HepG2 (cell line): Measurements from ENCODE around the gene PGM2. TPM values are rescaled to one million over a fixed set of nuclear protein-coding genes. Genes with fewer than 3 reads are reported as not detected.

Experiments
- ATAC-seq: fragments of 200-7000 bp; cut with Tn5 transposase; 3 replicates; pipeline ENCODE4 v1.9.1; 2020; ENCODE audit warnings: mild to moderate bottlenecking, moderate library complexity
- BruUV-seq: library from RNA; stranded (reverse); fragments of 400-500 nt; replicated peaks from 2 replicates; lab custom pipeline; 2021; lab: Mats Ljungman, UMichigan
- CTCF ChIA-PET: fragments of 300-600 bp; formaldehyde crosslinking; extraction: SDS; loops from one replicate; lab custom pipeline; 2021; ENCODE audit warnings: low total read pairs, inconsistent platforms, low intra/inter-chr PET ratio; lab: Yijun Ruan, JAX
- POLR2A ChIA-PET: fragments of 350-600 bp; sonication (Branson Sonifier 250); formaldehyde crosslinking; loops from one replicate; lab custom pipeline; 2020; ENCODE audit warnings: antibody characterized with exemption, inconsistent platforms; lab: Yijun Ruan, JAX
- DNase-seq: peaks from one replicate; pipeline ENCODE4 v3.0.0-alpha.2; 2015; ENCODE audit warnings: low spot score
- FAIRE-seq: peaks from 3 replicates; lab custom pipeline; 2011; peaks lifted over from hg19 to GRCh38; lab: Jason Lieb, UNC
- H2AFZ ChIP-seq: one replicate; pipeline ENCODE4 v1.6.1; 2011; ENCODE audit warnings: low read length, inconsistent platforms
- H3K27ac ChIP-seq: fragments of 300-600 bp; 3 replicates; pipeline ENCODE4 v1.8.0; 2011; ENCODE audit warnings: mixed run types, mild to moderate bottlenecking, mixed read lengths, low read length, inconsistent platforms; ENCODE audit not compliant: insufficient read depth; ENCODE audit errors: extremely low read length
- H3K27me3 ChIP-seq, 2 experiments: fragments of 200-600 bp in 1 of 2; 2 replicates in 1 of 2; 3 replicates in 1 of 2; pipeline versions ENCODE4 v1.6.0 to v1.8.0; 2011; ENCODE audit warnings: low read length in 2 of 2, mild to moderate bottlenecking in 2 of 2, moderate library complexity in 2 of 2, inconsistent platforms in 1 of 2; ENCODE audit not compliant: insufficient read depth in 2 of 2, control insufficient read depth in 1 of 2
- H3K36me3 ChIP-seq, 2 experiments: fragments of 200-600 bp in 1 of 2; replicated peaks in 1 of 2; 2 replicates in 1 of 2; 3 replicates in 1 of 2; pipeline versions ENCODE4 v1.5.1 to v1.8.0; 2011; ENCODE audit warnings: low read length in 2 of 2, inconsistent platforms in 1 of 2; ENCODE audit not compliant: insufficient read depth in 2 of 2, control insufficient read depth in 1 of 2
- H3K4me1 ChIP-seq: 2 replicates; pipeline ENCODE4 v1.5.1; 2012; ENCODE audit warnings: low read length, inconsistent platforms; ENCODE audit not compliant: insufficient read depth
- H3K4me2 ChIP-seq: 2 replicates; pipeline ENCODE4 v1.6.0; 2011; ENCODE audit warnings: low read depth, low read length, inconsistent platforms
- H3K4me3 ChIP-seq, 3 experiments: fragments of 200-600 bp in 1 of 3; sonication (generic), shearing (Covaris generic) in 1 of 3; replicated peaks in 1 of 3; 2 replicates each; pipeline ENCODE4 v1.5.1; 2011 to 2016; ENCODE audit warnings: low read length in 3 of 3, inconsistent platforms in 2 of 3, low read depth in 2 of 3, mild to moderate bottlenecking in 2 of 3, control low read depth in 1 of 3, mixed read lengths in 1 of 3; ENCODE audit not compliant: insufficient read depth in 1 of 3
- H3K79me2 ChIP-seq: one replicate; pipeline ENCODE4 v1.6.1; 2011; ENCODE audit warnings: low read length, inconsistent platforms; ENCODE audit not compliant: insufficient read depth
- H3K9ac ChIP-seq: 2 replicates; pipeline ENCODE4 v1.6.0; 2011; ENCODE audit warnings: mild to moderate bottlenecking, low read depth, low read length, inconsistent platforms; ENCODE audit not compliant: insufficient read depth
- H3K9me3 ChIP-seq: 2 replicates; pipeline ENCODE4 v1.5.1; 2012; ENCODE audit warnings: mild to moderate bottlenecking, low read length
- H4K20me1 ChIP-seq: 2 replicates; pipeline ENCODE4 v1.6.0; 2011; ENCODE audit warnings: inconsistent platforms, mild to moderate bottlenecking, low read length, moderate library complexity; ENCODE audit not compliant: insufficient read depth
- ONECUT2 ChIP-seq: sonication (generic); formaldehyde crosslinking; IDR thresholded peaks from 2 replicates; pipeline ENCODE4 v1.4.0; 2020; ENCODE audit warnings: missing genetic modification reagents
- RBFOX2 ChIP-seq: fragments of 200-400 bp; formaldehyde crosslinking; IDR thresholded peaks from 2 replicates; pipeline ENCODE4 v1.6.1; 2017; ENCODE audit warnings: low read depth, mild to moderate bottlenecking, low read length
- TCF12 ChIP-seq, 2 experiments: fragments of 450-650 bp in 1 of 2; sonication (generic) in 1 of 2; formaldehyde crosslinking in 1 of 2; IDR thresholded peaks; 2 replicates each; pipeline versions ENCODE4 v1.6.1 to v1.8.0; 2017 to 2022; ENCODE audit warnings: antibody characterized with exemption in 1 of 2, mild to moderate bottlenecking in 1 of 2, missing genetic modification reagents in 1 of 2, moderate library complexity in 1 of 2
- XRCC5 ChIP-seq: fragments of 200-400 bp; formaldehyde crosslinking; optimal IDR thresholded peaks from 2 replicates; pipeline ENCODE3; 2017; ENCODE audit warnings: mild to moderate bottlenecking, low read length
- ZNF124 ChIP-seq: sonication (generic); formaldehyde crosslinking; IDR thresholded peaks from 2 replicates; pipeline ENCODE4 v1.4.0; 2020; ENCODE audit warnings: missing genetic modification reagents
- ZNF619 ChIP-seq: sonication (generic); formaldehyde crosslinking; IDR thresholded peaks from 2 replicates; pipeline ENCODE4 v1.4.0; 2020; ENCODE audit warnings: mild to moderate bottlenecking, missing genetic modification reagents
- WGBS: methylation state at CpG from one replicate; pipeline ENCODE4 v1.1.6; 2017; ENCODE audit warnings: low lambda C conversion rate; 5-methylcytosine and 5-hydroxymethylcytosine counted together
- in situ Hi-C: cut with HindIII; loops from 2 replicates; pipeline ENCODE4 v1.10.0; 2017; ENCODE audit warnings: low pct_unique_long_range_greater_than_20kb; ENCODE audit not compliant: extremely low pct_ligation_motif_present
- intact Hi-C: fragments of 100-400 bp; cut with micrococcal nuclease; formaldehyde crosslinking; loops from one replicate; pipeline ENCODE4 v1.10.0; 2022; ENCODE audit not compliant: unreplicated experiment
- polyA plus RNA-seq, 8 experiments: library from polyadenylated mRNA; depleted of rRNA in 3 of 8; stranded (reverse) in 7 of 8; unstranded in 1 of 8; fragments of >200 nt; fragmentation: Illumina TruSeq in 4 of 8; extraction: Trizol in 4 of 8; gene quantifications; 2 replicates each; pipeline versions ENCODE4 v1.2.1 to v1.2.3, GENCODE V29; 2011 to 2016; ENCODE audit warnings: low read depth in 4 of 8, missing spikeins in 1 of 8, mixed read lengths in 1 of 8; ENCODE audit not compliant: insufficient read depth in 1 of 8
- total RNA-seq, 5 experiments: library from RNA; depleted of rRNA; stranded (reverse); fragments of >200 nt; fragmentation: Illumina TruSeq; extraction: Trizol; gene quantifications; 2 replicates each; pipeline ENCODE4 v1.2.3, GENCODE V29; 2016; ENCODE audit warnings: low read depth in 1 of 5
- TF ChIP-seq, protein P1 (sequence below): sonication (generic); formaldehyde crosslinking; IDR thresholded peaks from 2 replicates; pipeline ENCODE4 v1.4.0; 2020; ENCODE audit warnings: missing genetic modification reagents, mild to moderate bottlenecking, borderline replicate concordance
- TF ChIP-seq, protein P2 (sequence below): sonication (generic); formaldehyde crosslinking; IDR thresholded peaks from 2 replicates; pipeline ENCODE4 v1.8.1; 2022; ENCODE audit warnings: low read depth, mild to moderate bottlenecking, missing genetic modification reagents

Gene PGM2
- total and polyA plus RNA-seq, 2 of the 13 experiments (the other 11 are each of a cell fraction or from before 2014, with no cell fraction given), result 14.6 to 36.9 TPM

DNA sequence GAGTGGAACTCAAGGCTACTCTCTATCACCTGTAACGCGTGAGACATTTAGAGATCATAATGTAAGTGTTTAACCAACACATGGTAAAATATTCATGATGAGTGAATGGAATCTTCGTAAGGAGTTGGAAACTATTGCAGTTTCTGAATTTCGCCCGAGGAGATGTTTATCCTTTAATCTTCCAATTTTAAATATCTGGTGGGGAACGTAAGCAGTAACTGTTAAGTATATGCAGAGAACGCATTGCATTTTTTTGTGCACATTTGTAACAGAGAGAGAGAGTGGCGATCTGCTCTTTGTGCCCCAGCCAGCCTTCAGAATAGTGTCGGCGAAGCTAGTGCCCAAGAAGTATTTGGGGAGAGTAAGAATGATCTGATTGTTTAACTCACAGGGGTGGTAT lies 9.8 kb downstream of the PGM2 start:
- Histone ChIP-seq H4K20me1 (no peaks in the 10 kb centered on the region), H3K4me2 (no peak overlapping the region)
- TF ChIP-seq, protein P1, sequence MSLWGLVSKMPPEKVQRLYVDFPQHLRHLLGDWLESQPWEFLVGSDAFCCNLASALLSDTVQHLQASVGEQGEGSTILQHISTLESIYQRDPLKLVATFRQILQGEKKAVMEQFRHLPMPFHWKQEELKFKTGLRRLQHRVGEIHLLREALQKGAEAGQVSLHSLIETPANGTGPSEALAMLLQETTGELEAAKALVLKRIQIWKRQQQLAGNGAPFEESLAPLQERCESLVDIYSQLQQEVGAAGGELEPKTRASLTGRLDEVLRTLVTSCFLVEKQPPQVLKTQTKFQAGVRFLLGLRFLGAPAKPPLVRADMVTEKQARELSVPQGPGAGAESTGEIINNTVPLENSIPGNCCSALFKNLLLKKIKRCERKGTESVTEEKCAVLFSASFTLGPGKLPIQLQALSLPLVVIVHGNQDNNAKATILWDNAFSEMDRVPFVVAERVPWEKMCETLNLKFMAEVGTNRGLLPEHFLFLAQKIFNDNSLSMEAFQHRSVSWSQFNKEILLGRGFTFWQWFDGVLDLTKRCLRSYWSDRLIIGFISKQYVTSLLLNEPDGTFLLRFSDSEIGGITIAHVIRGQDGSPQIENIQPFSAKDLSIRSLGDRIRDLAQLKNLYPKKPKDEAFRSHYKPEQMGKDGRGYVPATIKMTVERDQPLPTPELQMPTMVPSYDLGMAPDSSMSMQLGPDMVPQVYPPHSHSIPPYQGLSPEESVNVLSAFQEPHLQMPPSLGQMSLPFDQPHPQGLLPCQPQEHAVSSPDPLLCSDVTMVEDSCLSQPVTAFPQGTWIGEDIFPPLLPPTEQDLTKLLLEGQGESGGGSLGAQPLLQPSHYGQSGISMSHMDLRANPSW (CRISPR knock-in tag), result no peak
- TF ChIP-seq ZNF619 (CRISPR knock-in tag) (no peak), XRCC5 (no peak), ZNF124 (CRISPR knock-in tag) (no peak), RBFOX2 (no peak), TCF12 (IDR thresholded peaks at IDR 0.05) (no peak), TCF12 (CRISPR knock-in tag; IDR thresholded peaks at IDR 0.05) (no peak), ONECUT2 (CRISPR knock-in tag) (no peak)
- TF ChIP-seq, protein P2, sequence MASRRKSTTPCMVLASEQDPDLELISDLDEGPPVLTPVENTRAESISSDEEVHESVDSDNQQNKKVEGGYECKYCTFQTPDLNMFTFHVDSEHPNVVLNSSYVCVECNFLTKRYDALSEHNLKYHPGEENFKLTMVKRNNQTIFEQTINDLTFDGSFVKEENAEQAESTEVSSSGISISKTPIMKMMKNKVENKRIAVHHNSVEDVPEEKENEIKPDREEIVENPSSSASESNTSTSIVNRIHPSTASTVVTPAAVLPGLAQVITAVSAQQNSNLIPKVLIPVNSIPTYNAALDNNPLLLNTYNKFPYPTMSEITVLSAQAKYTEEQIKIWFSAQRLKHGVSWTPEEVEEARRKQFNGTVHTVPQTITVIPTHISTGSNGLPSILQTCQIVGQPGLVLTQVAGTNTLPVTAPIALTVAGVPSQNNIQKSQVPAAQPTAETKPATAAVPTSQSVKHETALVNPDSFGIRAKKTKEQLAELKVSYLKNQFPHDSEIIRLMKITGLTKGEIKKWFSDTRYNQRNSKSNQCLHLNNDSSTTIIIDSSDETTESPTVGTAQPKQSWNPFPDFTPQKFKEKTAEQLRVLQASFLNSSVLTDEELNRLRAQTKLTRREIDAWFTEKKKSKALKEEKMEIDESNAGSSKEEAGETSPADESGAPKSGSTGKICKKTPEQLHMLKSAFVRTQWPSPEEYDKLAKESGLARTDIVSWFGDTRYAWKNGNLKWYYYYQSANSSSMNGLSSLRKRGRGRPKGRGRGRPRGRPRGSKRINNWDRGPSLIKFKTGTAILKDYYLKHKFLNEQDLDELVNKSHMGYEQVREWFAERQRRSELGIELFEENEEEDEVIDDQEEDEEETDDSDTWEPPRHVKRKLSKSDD (CRISPR knock-in tag), result no peak
- TF ChIP-seq, all 625 proteins: peak for 0
- ATAC-seq, result no peak
- BruUV-seq, result no TSS peak
- no peaks in the 10 kb centered on the region for H3K79me2 ChIP-seq
- no peak overlapping the region for H3K27ac ChIP-seq
- no peaks in the 10 kb centered on the region for H3K9me3 ChIP-seq
- in situ Hi-C loops (no loop called here), intact Hi-C loops (no loop called here)
- H3K9ac ChIP-seq, result no peak overlapping the region
- DNase-seq, result no peak
- CTCF ChIA-PET, result no interaction called here
- no peaks in the 10 kb centered on the region for H3K4me1 ChIP-seq
- WGBS, result 97% methylated on average over 10 of the region's 10 CpGs
- H3K36me3 ChIP-seq, result peaks cover 7 to 44% of the 10 kb centered on the region in 2 experiments
- H3K4me3 ChIP-seq, result no peak overlapping the region
- POLR2A ChIA-PET, result no interaction called here
- FAIRE-seq, result no peak
- H2AFZ ChIP-seq, result no peak overlapping the region
- H3K27me3 ChIP-seq, result no peaks in the 10 kb centered on the region
